Fibroblast of pulmonary artery (primary cell): ENCODE results near the gene SLC35A3.

Source experiments
- DNase-seq: peaks from one replicate; pipeline ENCODE4 v3.0.0-alpha.2; 2010; ENCODE audit warnings: low read depth
- H3K4me3 ChIP-seq: replicated peaks from 2 replicates; pipeline ENCODE4 v1.5.1; 2011; ENCODE audit warnings: low read depth, mild to moderate bottlenecking, control low read depth, low read length, moderate library complexity
- TF ChIP-seq, protein P1 (sequence below): IDR thresholded peaks from 2 replicates; pipeline ENCODE4 v1.5.1; 2011; ENCODE audit warnings: mild to moderate bottlenecking, control low read depth, low read length, inconsistent platforms; ENCODE audit errors: missing control alignments

Gene SLC35A3

DNA sequence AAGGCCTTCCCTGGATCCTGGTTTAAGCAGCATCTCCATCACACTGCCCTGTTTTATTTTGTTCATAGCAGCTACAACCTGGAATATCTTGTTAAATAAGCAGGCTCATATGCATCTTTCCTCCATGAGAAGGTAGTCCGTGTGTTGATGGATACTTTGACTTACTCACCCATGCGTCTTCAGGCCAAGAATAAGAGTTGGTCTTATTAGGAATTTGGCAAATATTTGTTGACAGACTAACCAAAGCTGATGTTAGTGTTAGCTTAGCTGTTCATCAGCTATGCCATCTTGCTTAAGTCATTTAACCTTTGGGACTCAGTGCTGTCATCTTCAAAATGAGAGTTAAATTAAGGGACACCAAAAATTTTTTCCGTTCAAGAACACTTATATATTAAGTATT, 103.7 kb downstream of the SLC35A3 start:
- H3K4me3 ChIP-seq = no peak overlapping the region
- no peak for DNase-seq
- TF ChIP-seq, protein P1, sequence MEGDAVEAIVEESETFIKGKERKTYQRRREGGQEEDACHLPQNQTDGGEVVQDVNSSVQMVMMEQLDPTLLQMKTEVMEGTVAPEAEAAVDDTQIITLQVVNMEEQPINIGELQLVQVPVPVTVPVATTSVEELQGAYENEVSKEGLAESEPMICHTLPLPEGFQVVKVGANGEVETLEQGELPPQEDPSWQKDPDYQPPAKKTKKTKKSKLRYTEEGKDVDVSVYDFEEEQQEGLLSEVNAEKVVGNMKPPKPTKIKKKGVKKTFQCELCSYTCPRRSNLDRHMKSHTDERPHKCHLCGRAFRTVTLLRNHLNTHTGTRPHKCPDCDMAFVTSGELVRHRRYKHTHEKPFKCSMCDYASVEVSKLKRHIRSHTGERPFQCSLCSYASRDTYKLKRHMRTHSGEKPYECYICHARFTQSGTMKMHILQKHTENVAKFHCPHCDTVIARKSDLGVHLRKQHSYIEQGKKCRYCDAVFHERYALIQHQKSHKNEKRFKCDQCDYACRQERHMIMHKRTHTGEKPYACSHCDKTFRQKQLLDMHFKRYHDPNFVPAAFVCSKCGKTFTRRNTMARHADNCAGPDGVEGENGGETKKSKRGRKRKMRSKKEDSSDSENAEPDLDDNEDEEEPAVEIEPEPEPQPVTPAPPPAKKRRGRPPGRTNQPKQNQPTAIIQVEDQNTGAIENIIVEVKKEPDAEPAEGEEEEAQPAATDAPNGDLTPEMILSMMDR = no peak

DNA sequence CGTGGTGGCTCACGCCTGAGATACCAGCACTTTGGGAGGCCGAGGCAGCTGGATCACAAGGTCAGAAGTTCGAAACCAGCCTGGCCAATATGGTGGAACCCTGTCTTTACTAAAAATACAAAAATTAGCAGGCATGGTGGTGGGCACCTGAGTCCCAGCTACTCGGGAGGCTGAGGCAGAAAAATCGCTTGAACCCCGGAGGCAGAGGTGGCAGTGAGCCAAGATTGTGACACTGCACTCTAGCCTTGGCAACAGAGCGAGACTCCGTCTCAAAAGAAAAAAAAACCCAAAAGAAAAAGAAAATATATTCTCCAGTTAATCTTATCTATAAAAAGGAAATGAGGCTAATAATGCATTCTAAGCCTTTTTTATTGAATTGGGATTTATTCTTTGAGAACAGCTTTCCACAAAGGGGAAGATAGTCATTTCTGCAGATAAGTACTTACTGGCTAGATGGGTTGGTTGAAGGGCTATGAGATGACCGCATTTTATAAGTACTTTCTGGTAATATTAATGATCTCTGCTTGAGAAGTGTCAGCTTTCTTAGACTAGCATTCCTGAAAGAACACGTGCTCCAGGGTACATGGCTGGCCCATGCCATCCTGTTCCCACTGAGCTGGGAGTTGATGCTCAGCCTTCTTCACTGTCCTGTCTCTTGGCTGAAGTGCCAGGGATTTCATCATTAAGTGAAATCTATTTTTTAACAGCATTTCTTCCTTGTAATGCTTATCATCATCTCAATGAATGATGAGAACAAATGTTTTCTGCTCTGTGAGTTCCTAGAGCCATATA, 105.0 kb downstream of the SLC35A3 start:
- DNase-seq = peak; percentile 33
- no peak overlapping the region for H3K4me3 ChIP-seq
- TF ChIP-seq, protein P1 = no peak

DNA sequence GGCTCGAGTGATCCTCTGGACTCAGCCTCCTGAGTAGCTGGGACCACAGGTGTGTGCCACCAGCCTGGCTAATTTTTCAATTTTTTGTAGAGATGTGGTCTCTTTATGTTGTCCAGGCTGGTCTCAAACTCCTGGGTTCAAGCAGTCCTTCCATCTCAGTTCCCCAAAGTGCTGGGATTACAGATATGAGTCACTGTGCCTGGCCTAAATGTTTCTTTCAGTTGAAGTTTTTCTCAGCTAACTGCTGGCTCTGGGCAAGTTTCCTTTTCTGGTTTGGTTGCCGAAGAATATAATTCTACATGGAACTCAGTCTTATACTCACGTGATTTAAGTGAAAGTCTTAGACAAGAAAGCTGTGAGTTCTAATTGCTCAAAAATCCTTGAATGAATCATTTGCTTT, 106.0 kb downstream of the SLC35A3 start:
- TF ChIP-seq, protein P1 = no peak
- DNase-seq = no peak
- no peak overlapping the region for H3K4me3 ChIP-seq

DNA sequence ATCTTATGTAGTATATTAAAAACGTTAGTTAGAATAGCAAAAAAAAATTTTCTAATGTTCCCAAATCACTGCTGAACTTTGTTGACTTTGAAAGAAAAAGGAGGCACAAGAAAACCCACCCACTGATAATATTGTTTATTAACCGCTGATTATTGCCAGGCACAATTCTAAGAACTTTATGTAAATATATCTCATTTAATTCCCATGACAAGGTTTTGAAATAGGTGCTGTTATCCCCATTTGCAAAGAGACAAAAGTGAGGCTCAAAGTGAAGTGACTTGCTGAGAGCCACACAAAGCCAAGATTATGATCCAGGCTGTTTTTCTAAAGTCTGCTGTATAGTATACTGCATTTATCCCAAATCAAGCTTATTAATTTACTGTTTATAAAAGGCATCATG, 106.5 kb downstream of the SLC35A3 start:
- no peak for DNase-seq
- H3K4me3 ChIP-seq = no peak overlapping the region
- TF ChIP-seq, protein P1 = no peak

DNA sequence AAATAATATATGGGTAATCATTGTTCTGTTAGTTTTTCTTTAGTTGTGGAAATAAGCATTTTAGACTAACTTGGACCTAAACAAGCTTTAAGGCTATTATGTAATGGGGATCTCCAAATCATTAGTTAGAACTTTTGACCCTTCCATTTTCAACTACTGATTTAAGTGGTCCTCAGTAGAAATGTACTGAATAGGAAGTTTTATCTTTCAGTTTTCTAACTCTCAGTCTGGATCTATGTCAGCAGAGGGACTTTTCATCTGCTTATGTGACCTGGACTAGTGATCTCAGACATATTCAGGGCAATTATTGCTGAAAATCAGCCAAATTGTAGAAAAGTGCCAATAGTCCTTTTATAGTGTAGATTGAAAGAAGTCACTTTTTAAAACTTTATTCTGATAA, 106.9 kb downstream of the SLC35A3 start:
- TF ChIP-seq, protein P1 = no peak
- H3K4me3 ChIP-seq = no peak overlapping the region
- DNase-seq = no peak

DNA sequence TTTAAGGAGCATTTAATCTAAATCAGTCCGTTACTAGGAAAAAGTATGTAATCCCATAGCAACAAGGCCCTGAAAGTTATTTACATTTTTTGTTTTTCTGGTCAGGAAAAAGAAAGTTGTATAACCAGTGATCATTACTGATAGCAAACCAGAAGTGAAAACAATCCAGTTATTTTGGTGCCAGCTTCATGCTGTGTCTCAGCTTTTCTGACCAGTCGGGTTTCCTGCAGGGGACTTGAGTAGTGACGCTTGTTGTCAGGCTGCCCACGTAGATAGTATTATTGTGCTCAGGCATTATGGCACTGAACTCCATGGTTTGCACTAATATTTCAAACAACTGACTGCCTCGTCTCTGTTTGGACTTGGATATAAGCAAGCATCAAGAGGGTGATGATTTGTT, 107.7 kb downstream of the SLC35A3 start:
- TF ChIP-seq, protein P1 = no peak
- no peak overlapping the region for H3K4me3 ChIP-seq
- DNase-seq = peak; percentile 49

DNA sequence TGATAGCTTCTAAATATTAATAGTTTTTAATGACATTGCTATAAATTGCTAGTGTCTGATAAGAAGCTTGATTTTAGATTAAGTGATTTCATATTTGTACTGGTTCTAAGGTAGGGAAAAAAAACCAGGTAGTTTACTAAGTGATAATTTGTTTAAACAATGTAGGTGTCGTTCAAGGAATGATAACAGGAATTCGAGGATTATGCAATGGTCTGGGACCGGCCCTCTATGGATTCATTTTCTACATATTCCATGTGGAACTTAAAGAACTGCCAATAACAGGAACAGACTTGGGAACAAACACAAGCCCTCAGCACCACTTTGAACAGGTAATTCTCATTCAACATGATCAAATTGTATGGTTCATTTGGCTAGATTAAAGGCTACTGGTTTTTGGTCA, 110.5 kb downstream of the SLC35A3 start:
- TF ChIP-seq, protein P1 = no peak
- H3K4me3 ChIP-seq = no peak overlapping the region
- DNase-seq = no peak
